ENCODE data around the gene ZNRF4. TPM values are rescaled to one million over a fixed set of nuclear protein-coding genes. Genes with fewer than 3 reads are reported as not detected.

Gene ZNRF4
- total RNA-seq, 2 donors from 2014 or later: not detected

DNA sequence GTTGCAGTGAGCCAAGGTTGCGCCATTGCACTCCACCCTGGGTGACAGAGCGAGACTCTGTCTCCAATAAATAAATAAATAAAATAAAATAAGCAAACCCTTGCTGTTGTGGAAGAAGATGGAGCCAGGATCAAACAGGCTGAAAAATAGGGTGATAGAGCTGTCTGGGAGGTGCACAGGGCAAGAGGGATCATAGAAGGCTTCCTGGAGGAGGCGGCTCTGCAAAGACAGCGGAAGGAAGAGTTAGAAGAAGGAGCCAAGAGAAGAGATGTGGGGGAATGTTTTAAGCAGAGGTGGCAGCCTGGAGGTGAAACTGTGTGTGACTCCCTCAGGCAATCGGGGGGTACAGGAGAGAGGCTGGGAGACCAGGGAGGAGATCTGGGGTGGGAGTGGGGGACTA lies 40.6 kb downstream of the ZNRF4 start:
- no peak overlapping the region for H3K27ac ChIP-seq (ENCODE audit: low read depth, low read length)
- no peak for DNase-seq
- Mint-ChIP-seq H3K4me3 (no peak overlapping the region), H3K27ac (no peak overlapping the region), H3K27me3 (ENCODE audit: insufficient read depth) (peaks cover 85% of the 10 kb centered on the region), H3K9me3 (peaks cover 2% of the 10 kb centered on the region), H3K4me1 (peaks cover 18% of the 10 kb centered on the region), H3K36me3 (ENCODE audit: low read depth) (no peaks in the 10 kb centered on the region)
- no peak overlapping the region for H3K4me3 ChIP-seq (ENCODE audit: low read length)
- no peaks in the 10 kb centered on the region for H3K9me3 ChIP-seq (ENCODE audit: control insufficient read depth, low read length)
- peaks cover 14% of the 10 kb centered on the region for H3K27me3 ChIP-seq (ENCODE audit: control insufficient read depth, insufficient read depth, low read length, poor library complexity, severe bottlenecking)
- no peaks in the 10 kb centered on the region for H3K36me3 ChIP-seq (ENCODE audit: control insufficient read depth, insufficient read depth, low read length)
- 87 to 94% methylated on average over 2 to 3 of the region's 5 CpGs for WGBS, 2 experiments (ENCODE audit: insufficient coverage in 1 of 2, insufficient read length in 1 of 2)
- no peak overlapping the region for H3K9ac ChIP-seq (ENCODE audit: extremely low read depth, low read length, poor library complexity, severe bottlenecking)
- peaks cover 13% of the 10 kb centered on the region for H3K4me1 ChIP-seq (ENCODE audit: control insufficient read depth, insufficient read depth, low read length)
- TF ChIP-seq CTCF (conservative IDR thresholded peaks at IDR 0.05): no peak

DNA sequence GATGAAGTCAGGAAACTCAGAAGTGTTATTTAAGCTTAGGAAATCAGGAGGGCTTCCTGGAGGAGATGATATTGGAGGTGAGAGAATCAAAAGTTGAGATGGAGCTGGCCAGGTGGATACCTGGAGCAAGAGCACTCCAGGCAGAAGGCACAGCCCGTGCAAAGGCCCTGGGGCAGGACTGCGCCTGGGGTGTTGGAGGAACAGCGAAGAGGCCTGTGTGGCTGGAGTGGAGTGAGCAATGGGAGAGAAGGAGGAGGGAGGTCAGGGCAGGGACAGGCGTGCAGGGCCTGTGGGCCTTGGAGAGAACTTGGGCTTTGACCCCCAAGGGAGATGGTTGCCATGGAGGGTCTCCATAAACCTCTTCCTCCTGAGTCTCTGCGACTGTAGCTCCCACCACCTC lies 42.1 kb downstream of the ZNRF4 start:
- Mint-ChIP-seq H3K4me3 (no peak overlapping the region), H3K4me1 (peaks cover 18% of the 10 kb centered on the region), H3K27ac (no peak overlapping the region), H3K27me3 (ENCODE audit: insufficient read depth) (peaks cover 87% of the 10 kb centered on the region), H3K36me3 (ENCODE audit: low read depth) (no peaks in the 10 kb centered on the region), H3K9me3 (peaks cover 13% of the 10 kb centered on the region)
- no peak for DNase-seq
- no peak overlapping the region for H3K9ac ChIP-seq (ENCODE audit: extremely low read depth, low read length, poor library complexity, severe bottlenecking)
- H3K27me3 ChIP-seq (ENCODE audit: control insufficient read depth, insufficient read depth, low read length, poor library complexity, severe bottlenecking): peaks cover 19% of the 10 kb centered on the region
- WGBS, 2 experiments (ENCODE audit: insufficient coverage in 1 of 2, insufficient read length in 1 of 2): 82 to 97% methylated on average over 3 to 5 of the region's 5 CpGs
- no peak overlapping the region for H3K4me3 ChIP-seq (ENCODE audit: low read length)
- no peak for TF ChIP-seq CTCF (conservative IDR thresholded peaks at IDR 0.05)
- peaks cover 9% of the 10 kb centered on the region for H3K9me3 ChIP-seq (ENCODE audit: control insufficient read depth, low read length)
- no peak overlapping the region for H3K27ac ChIP-seq (ENCODE audit: low read depth, low read length)
- no peaks in the 10 kb centered on the region for H3K36me3 ChIP-seq (ENCODE audit: control insufficient read depth, insufficient read depth, low read length)
- H3K4me1 ChIP-seq (ENCODE audit: control insufficient read depth, insufficient read depth, low read length): peaks cover 13% of the 10 kb centered on the region

GRCh38 chr19:5498830-5499550 lies 43.8 kb downstream of the ZNRF4 start:
- Mint-ChIP-seq H3K36me3 (ENCODE audit: low read depth) (peaks cover 3% of the 10 kb centered on the region), H3K27ac (peak overlapping the region; percentile 84), H3K9me3 (peaks cover 28% of the 10 kb centered on the region), H3K27me3 (ENCODE audit: insufficient read depth) (peaks cover 91% of the 10 kb centered on the region), H3K4me1 (peaks cover 9% of the 10 kb centered on the region), H3K4me3 (no peak overlapping the region)
- Histone ChIP-seq H3K9ac (ENCODE audit: extremely low read depth, low read length, poor library complexity, severe bottlenecking) (no peak overlapping the region), H3K27ac (ENCODE audit: low read depth, low read length) (peak overlapping the region; percentile 89), H3K9me3 (ENCODE audit: control insufficient read depth, low read length) (peaks cover 22% of the 10 kb centered on the region), H3K4me3 (ENCODE audit: low read length) (no peak overlapping the region), H3K4me1 (ENCODE audit: control insufficient read depth, insufficient read depth, low read length) (peaks cover 10% of the 10 kb centered on the region), H3K36me3 (ENCODE audit: control insufficient read depth, insufficient read depth, low read length) (no peaks in the 10 kb centered on the region), H3K27me3 (ENCODE audit: control insufficient read depth, insufficient read depth, low read length, poor library complexity, severe bottlenecking) (peaks cover 19% of the 10 kb centered on the region)
- peak; percentile 98 for DNase-seq
- peak; percentile 16 for TF ChIP-seq CTCF (conservative IDR thresholded peaks at IDR 0.05)
- WGBS, 2 experiments (ENCODE audit: insufficient coverage in 1 of 2, insufficient read length in 1 of 2): 2 to 11% methylated on average over 9 to 22 of the region's 22 CpGs
